Fibroblast of peridontal ligament (primary cell): ENCODE data around the gene ROMO1.

Experiments
- DNase-seq: peaks from one replicate; pipeline ENCODE4 v3.0.0-alpha.2; 2010; ENCODE audit errors: extremely low read depth

ROMO1 gene

DNA sequence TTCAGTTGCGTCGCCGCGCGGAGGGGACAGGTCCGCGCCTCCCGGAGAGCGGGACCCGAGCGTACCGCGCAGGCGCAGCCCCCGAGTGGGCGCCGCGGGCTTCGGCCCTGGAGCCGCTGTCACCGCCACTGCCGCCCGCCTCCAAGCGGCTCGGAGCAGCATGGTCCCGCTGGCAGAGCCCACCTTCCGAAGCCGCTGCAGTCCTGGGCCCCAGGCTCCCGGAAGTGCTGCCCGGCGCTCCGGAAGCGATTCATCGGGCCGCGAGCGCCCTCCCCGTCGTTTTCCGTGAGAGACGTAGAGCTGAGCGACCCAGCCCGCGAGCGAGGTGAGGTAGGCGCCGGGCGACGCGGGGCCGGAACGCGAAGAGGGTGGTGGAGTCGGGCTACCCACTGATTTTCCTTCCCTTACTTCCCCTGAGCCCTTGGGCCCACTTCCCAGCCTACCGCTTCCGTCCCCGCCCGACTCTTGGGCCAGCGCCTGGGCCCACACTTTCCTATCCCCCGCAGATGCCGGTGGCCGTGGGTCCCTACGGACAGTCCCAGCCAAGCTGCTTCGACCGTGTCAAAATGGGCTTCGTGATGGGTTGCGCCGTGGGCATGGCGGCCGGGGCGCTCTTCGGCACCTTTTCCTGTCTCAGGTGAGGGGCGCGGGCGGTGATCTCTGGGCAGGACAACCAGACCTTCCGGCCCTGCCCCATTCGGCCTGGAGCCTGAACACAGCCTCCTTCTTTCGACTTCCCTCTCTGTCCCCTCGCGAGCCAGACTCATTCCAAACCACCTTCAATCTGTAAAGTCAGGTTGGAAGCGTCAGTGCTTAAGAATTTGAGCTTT is at the start of gene ROMO1, which contains the start of gene NFS1:
TSS of gene ROMO1 (plus strand) at position 279 of the 830 bp plus-strand sequence. CDS start at position 507, 228 bp downstream.
TSS of gene NFS1 (minus strand) at position 226 of the 830 bp plus-strand sequence. CDS start at position 162, 64 bp downstream.
- DNase-seq, result peak; percentile 69

- no peak for DNase-seq
Measured at GRCh38 chr20:35650632-35651031, 48.6 kb upstream of the ROMO1 start.

- DNase-seq, result no peak
Measured at GRCh38 chr20:35651958-35652357, 47.2 kb upstream of the ROMO1 start.

GRCh38 chr20:35652641-35653429 is 46.4 kb upstream of the ROMO1 start:
- DNase-seq, result no peak

- DNase-seq, result no peak
Measured at GRCh38 chr20:35653430-35653734, 45.8 kb upstream of the ROMO1 start.

GRCh38 chr20:35653893-35654292 is 45.3 kb upstream of the ROMO1 start:
- DNase-seq, result no peak

DNA sequence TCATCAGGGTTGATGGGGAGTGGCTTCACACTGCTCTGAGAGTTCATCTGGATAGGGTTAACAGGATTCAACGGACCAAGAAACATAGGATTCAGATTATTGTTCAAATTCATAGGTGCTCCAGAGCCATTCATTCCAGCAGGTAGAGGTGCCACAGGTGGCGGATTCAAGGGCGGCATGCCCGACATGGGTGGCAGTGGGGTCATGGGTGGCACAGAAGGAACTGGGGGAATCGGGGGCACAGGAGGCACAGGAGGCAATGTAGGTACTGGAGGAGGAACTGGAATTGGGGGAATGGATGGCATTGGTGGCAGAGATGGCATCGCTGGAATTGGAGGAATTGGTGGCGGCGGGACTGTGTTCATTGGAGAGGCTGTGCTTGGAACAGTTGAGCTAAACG is 44.8 kb upstream of the ROMO1 start:
- no peak for DNase-seq

DNA sequence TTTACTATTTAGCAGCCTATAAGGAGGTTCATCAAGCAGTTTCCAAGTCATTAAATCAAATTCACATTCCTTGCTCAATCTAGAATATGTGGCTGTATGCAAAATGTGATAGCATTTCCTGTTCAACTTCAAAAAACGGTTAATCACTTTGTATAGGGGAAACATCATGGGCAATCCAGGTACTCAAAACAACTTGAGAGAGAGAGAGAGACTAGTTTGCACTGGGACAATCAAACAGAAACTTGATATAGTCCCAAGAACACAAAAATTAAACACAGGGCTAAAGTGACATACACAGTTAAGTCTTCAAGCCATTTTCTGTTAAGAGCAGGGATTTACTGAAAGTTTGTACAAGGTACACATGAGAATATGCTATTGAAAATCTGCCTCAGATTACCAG is 41.9 kb upstream of the ROMO1 start:
- DNase-seq, result no peak

DNA sequence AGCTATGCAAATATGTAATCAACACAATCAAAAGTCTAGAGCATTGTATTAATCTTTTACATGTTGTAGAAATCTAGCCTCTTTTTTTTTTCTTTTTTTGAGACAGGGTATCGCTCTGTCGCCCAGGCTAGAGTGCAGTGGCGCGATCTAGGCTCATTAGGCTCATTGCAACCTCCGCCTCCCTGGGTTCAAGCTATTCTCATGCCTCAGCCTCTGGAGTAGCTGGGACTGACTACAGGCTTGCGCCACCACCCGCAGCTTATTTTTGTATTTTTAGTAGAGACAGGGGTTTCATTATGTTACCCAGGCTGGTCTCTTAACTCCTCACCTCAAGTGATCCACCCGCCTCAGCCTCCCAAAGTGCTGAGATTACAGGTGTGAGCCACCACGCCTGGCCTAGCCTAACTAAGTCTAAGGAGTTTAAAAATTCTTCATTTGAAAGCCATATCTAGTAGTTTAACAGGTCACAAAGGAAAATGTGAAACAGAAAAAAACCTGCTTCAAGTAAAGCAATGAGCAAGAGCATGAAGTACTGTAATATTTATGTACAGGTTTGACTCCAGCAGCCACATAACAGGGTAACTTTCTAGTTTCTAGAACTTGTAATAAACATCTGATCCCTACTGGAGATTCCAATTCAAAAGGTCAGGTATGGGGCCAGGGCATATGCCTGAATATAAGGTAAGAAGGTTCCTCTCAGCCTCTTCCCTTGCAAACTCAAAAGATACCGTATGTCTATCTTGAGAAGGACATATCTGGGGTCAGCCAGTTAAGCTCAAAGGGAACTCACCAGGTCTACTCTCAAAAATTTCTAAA is 38.9 kb upstream of the ROMO1 start:
- DNase-seq, result no peak

GRCh38 chr20:35661053-35661452 is 38.2 kb upstream of the ROMO1 start:
- no peak for DNase-seq

DNA sequence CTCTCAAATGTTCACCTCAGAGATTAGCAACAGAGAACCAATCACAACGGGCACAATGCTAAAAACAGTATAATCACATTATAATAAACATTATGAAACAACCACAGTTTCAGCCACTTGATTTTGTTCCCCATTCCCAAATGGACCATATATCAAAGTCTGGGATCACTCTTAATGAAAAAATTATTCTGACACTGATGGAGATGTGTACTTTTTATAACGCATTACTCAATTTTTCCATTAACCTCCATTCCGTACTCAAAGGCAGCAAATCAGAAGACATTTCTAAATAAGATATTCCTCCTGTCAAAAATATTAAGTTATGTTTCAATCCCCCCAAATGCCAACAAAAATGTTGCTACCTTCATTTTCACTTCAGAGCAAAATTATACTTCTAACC is 37.3 kb upstream of the ROMO1 start:
- DNase-seq, result no peak

- no peak for DNase-seq
Measured at GRCh38 chr20:35662551-35662950, 36.7 kb upstream of the ROMO1 start.

GRCh38 chr20:35663516-35664465 is 35.4 kb upstream of the ROMO1 start:
- DNase-seq, result peak; percentile 22

- DNase-seq, result peak; percentile 93
Measured at GRCh38 chr20:35664466-35665206, 34.6 kb upstream of the ROMO1 start, which contains the start of the genes CPNE1 and RBM12. Gene CPNE1, minus strand, starts transcription at chr20:35664900. Its CDS starts 31,977 bp downstream, at chr20:35632923. Gene RBM12, minus strand, starts transcription at chr20:35664900. Its CDS starts 9,578 bp downstream, at chr20:35655322.

GRCh38 chr20:35665949-35666288 is 33.3 kb upstream of the ROMO1 start:
- DNase-seq, result no peak

- no peak for DNase-seq
Measured at GRCh38 chr20:35669221-35669620, 30.0 kb upstream of the ROMO1 start.

DNA sequence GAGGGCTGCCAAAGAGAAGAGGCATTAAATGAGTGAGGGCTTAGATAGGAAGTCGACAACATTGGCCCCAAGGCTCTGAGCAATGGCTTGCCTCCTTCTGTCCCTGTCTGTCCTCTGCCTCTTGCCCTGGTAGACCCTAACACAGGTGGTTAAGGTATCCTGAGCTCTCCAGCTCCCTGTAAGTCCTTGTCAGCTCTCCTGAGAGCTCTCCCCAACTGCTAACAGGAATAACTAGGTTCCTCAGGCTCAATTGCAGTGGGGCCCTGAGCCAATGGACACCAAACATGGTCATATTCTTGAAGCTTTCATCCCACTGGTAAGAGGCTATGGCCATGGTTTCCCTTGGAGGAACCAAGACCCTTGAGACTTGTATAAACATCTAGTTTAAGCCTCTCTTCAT is 29.5 kb upstream of the ROMO1 start:
- no peak for DNase-seq

GRCh38 chr20:35673884-35674283 is 25.3 kb upstream of the ROMO1 start:
- DNase-seq, result no peak

- DNase-seq, result no peak
Measured at GRCh38 chr20:35674921-35675320, 24.3 kb upstream of the ROMO1 start.
